ENCODE results near the gene IMMP2L.

The IMMP2L gene

GRCh38 chr7:111103136-111103535 is 459.2 kb downstream of the IMMP2L start:
- no peak for DNase-seq (ENCODE audit: low read depth)

- no peak for DNase-seq (ENCODE audit: low read depth)
These were observed 460.2 kb downstream of the IMMP2L start for GRCh38 chr7:111101856-111102646.

GRCh38 chr7:111098926-111099250 is 463.4 kb downstream of the IMMP2L start:
- DNase-seq (ENCODE audit: low read depth): no peak

- peak; percentile 33 for DNase-seq (ENCODE audit: low read depth)
These were observed 464.0 kb downstream of the IMMP2L start for GRCh38 chr7:111098011-111098925.

GRCh38 chr7:111096997-111097396 is 465.3 kb downstream of the IMMP2L start:
- DNase-seq (ENCODE audit: low read depth): no peak

- DNase-seq (ENCODE audit: low read depth): no peak
These were observed 467.9 kb downstream of the IMMP2L start for GRCh38 chr7:111094419-111094818.

GRCh38 chr7:111093496-111093895 is 468.8 kb downstream of the IMMP2L start:
- DNase-seq (ENCODE audit: low read depth): no peak

- DNase-seq (ENCODE audit: low read depth): no peak
These were observed 469.7 kb downstream of the IMMP2L start for GRCh38 chr7:111092406-111093236.

GRCh38 chr7:111091593-111092358 is 470.5 kb downstream of the IMMP2L start:
- no peak for DNase-seq (ENCODE audit: low read depth)

GRCh38 chr7:111090846-111091245 is 471.4 kb downstream of the IMMP2L start, which contains the start of gene LRRN3:
LRRN3 (plus strand) TSS chr7:111091127; CDS start chr7:111122773, 31,646 bp downstream.
- peak; percentile 71 for DNase-seq (ENCODE audit: low read depth)

GRCh38 chr7:111089822-111090426 is 472.4 kb downstream of the IMMP2L start:
- DNase-seq (ENCODE audit: low read depth): peak; percentile 71

- DNase-seq (ENCODE audit: low read depth): no peak
These were observed 474.0 kb downstream of the IMMP2L start for GRCh38 chr7:111088328-111088727.

GRCh38 chr7:111086532-111086931 is 475.8 kb downstream of the IMMP2L start:
- DNase-seq (ENCODE audit: low read depth): no peak

- no peak for DNase-seq (ENCODE audit: low read depth)
These were observed 476.9 kb downstream of the IMMP2L start for GRCh38 chr7:111085356-111085755.

- peak; percentile 75 for DNase-seq (ENCODE audit: low read depth)
These were observed 478.9 kb downstream of the IMMP2L start for GRCh38 chr7:111083413-111083812.

- DNase-seq (ENCODE audit: low read depth): peak; percentile 42
These were observed 479.9 kb downstream of the IMMP2L start for GRCh38 chr7:111082351-111082750.

GRCh38 chr7:111081546-111082267 is 480.6 kb downstream of the IMMP2L start:
- no peak for DNase-seq (ENCODE audit: low read depth)

GRCh38 chr7:111080495-111081105 is 481.7 kb downstream of the IMMP2L start:
- DNase-seq (ENCODE audit: low read depth): no peak

- DNase-seq (ENCODE audit: low read depth): no peak
These were observed 485.3 kb downstream of the IMMP2L start for GRCh38 chr7:111077001-111077400.

GRCh38 chr7:111076205-111076604 is 486.1 kb downstream of the IMMP2L start:
- peak; percentile 59 for DNase-seq (ENCODE audit: low read depth)

Data from ELR (cell line).